ENCODE results near the gene GCAT.

- TF ChIP-seq MXI1 (conservative IDR thresholded peaks at IDR 0.05; ENCODE audit: poor library complexity, severe bottlenecking) (no peak), POLR2AphosphoS5 (IDR thresholded peaks at IDR 0.05) (no peak), EZH2 (IDR thresholded peaks at IDR 0.05; ENCODE audit: borderline replicate concordance, insufficient read depth, low read length, poor library complexity, severe bottlenecking) (no peak), CTCF (IDR thresholded peaks at IDR 0.05; ENCODE audit: poor library complexity, severe bottlenecking) (no peak)
These were observed 19.3 kb downstream of the GCAT start for GRCh38 chr22:37827056-37827455.

All from neural cell (in vitro differentiated cells).